DND-41 (cell line): ENCODE measurements around the gene ERCC5.

ENCODE experiments used
- ATAC-seq: fragments of 200-7000 bp; cut with Tn5 transposase; 3 replicates; pipeline ENCODE4 v1.9.1; 2021; ENCODE audit warnings: low read depth; ENCODE audit not compliant: insufficient read depth
- DNase-seq: peaks from one replicate; pipeline ENCODE4 v3.0.0-alpha.2; 2020
- H2AFZ ChIP-seq: 2 replicates; pipeline ENCODE4 v1.6.0; 2012; ENCODE audit warnings: low read depth, low read length
- H3K27ac ChIP-seq: 2 replicates; pipeline ENCODE4 v1.5.1; 2012; ENCODE audit warnings: low read length, inconsistent platforms
- H3K27me3 ChIP-seq: fragments of 200-600 bp; sonication (generic); 2 replicates; pipeline ENCODE4 v1.6.0; 2012; ENCODE audit warnings: low read length, mild to moderate bottlenecking, inconsistent platforms; ENCODE audit not compliant: insufficient read depth, poor library complexity
- H3K36me3 ChIP-seq: 2 replicates; pipeline ENCODE4 v1.5.1; 2012; ENCODE audit warnings: low read length, inconsistent platforms; ENCODE audit not compliant: insufficient read depth
- H3K4me1 ChIP-seq: 2 replicates; pipeline ENCODE4 v1.5.1; 2012; ENCODE audit warnings: mild to moderate bottlenecking, low read length; ENCODE audit not compliant: insufficient read depth
- H3K4me2 ChIP-seq: 2 replicates; pipeline ENCODE4 v1.6.0; 2012; ENCODE audit warnings: mild to moderate bottlenecking, moderate library complexity, low read length, inconsistent platforms; ENCODE audit not compliant: insufficient read depth
- H3K4me3 ChIP-seq, 2 experiments: fragments of 200-600 bp in 1 of 2; shearing (Covaris generic) in 1 of 2; 2 replicates each; pipeline ENCODE4 v1.5.1; 2012 to 2016; ENCODE audit warnings: inconsistent platforms in 2 of 2, low read length in 2 of 2, mild to moderate bottlenecking in 2 of 2, low read depth in 1 of 2, moderate library complexity in 1 of 2
- H3K79me2 ChIP-seq: 2 replicates; pipeline ENCODE4 v1.6.0; 2012; ENCODE audit warnings: low read length, inconsistent platforms; ENCODE audit not compliant: insufficient read depth
- H3K9ac ChIP-seq: 2 replicates; pipeline ENCODE4 v1.6.0; 2012; ENCODE audit warnings: low read depth, mild to moderate bottlenecking, inconsistent platforms, low read length, moderate library complexity
- H3K9me3 ChIP-seq: 2 replicates; pipeline ENCODE4 v1.5.1; 2012; ENCODE audit warnings: low read length, moderate library complexity, mild to moderate bottlenecking, inconsistent platforms; ENCODE audit not compliant: insufficient read depth, severe bottlenecking
- H4K20me1 ChIP-seq: 2 replicates; pipeline ENCODE4 v1.6.0; 2012; ENCODE audit warnings: low read length; ENCODE audit not compliant: insufficient read depth
- CTCF ChIP-seq: IDR thresholded peaks from 2 replicates; pipeline ENCODE4 v1.5.1; 2012; ENCODE audit warnings: borderline replicate concordance, low read length, moderate library complexity, mild to moderate bottlenecking; ENCODE audit not compliant: poor library complexity, severe bottlenecking; ENCODE audit errors: extremely low read depth
- EZH2 ChIP-seq: IDR thresholded peaks from 3 replicates; pipeline ENCODE4 v1.6.1; 2012; ENCODE audit warnings: borderline replicate concordance, low read depth, mild to moderate bottlenecking, moderate library complexity, low read length, inconsistent platforms; ENCODE audit not compliant: severe bottlenecking

The ERCC5 gene

GRCh38 chr13:102845630-102846260 lies at the start of gene ERCC5:
Gene ERCC5 (plus strand): TSS chr13:102846032. CDS start chr13:102846267, 235 bp downstream.
- peak; percentile 77 for ATAC-seq
- H2AFZ ChIP-seq = peak within 1 kb of the TSS; percentile 78
- H3K79me2 ChIP-seq = peaks cover 62% of the 10 kb centered on the region
- peak within 1 kb of the TSS; percentile 82 for H3K4me2 ChIP-seq
- TF ChIP-seq EZH2 (no peak), CTCF (peak; percentile 47)
- DNase-seq = peak; percentile 95
- H4K20me1 ChIP-seq = peaks cover 14% of the 10 kb centered on the region; the same call in 1 of the 2 replicates
- no peaks in the 10 kb centered on the region for H3K9me3 ChIP-seq
- H3K4me3 ChIP-seq = peak within 1 kb of the TSS; percentile 88 to 91
- no peaks in the 10 kb centered on the region for H3K27me3 ChIP-seq
- H3K27ac ChIP-seq = peak within 1 kb of the TSS; percentile 96
- peaks cover 35% of the 10 kb centered on the region for H3K4me1 ChIP-seq
- peak within 1 kb of the TSS; percentile 95 for H3K9ac ChIP-seq
- H3K36me3 ChIP-seq = peaks cover 8% of the 10 kb centered on the region

GRCh38 chr13:102798581-102799425 lies 47.0 kb upstream of the ERCC5 start, which contains the start of the genes BIVM and POGLUT2:
Gene BIVM (plus strand): TSS chr13:102799119. CDS start chr13:102807268, 8,149 bp downstream.
Gene POGLUT2 (minus strand): TSS chr13:102798976. CDS start chr13:102798670, 306 bp downstream.
- no peaks in the 10 kb centered on the region for H3K9me3 ChIP-seq
- H3K4me3 ChIP-seq = peak within 1 kb of the TSS; percentile 82 to 85; a peak in 3 of 4 replicates
- H3K36me3 ChIP-seq = no peaks in the 10 kb centered on the region; the same call in 1 of the 2 replicates
- H3K27me3 ChIP-seq = no peaks in the 10 kb centered on the region
- TF ChIP-seq CTCF = no peak
- no peak for TF ChIP-seq EZH2
- ATAC-seq = no peak
- H3K79me2 ChIP-seq = peaks cover 24% of the 10 kb centered on the region
- peak within 1 kb of the TSS; percentile 84 for H3K27ac ChIP-seq
- no peaks in the 10 kb centered on the region for H4K20me1 ChIP-seq
- DNase-seq = no peak
- H2AFZ ChIP-seq = peak within 1 kb of the TSS; percentile 97
- H3K4me1 ChIP-seq = peaks cover 35% of the 10 kb centered on the region
- peak within 1 kb of the TSS; percentile 87 for H3K4me2 ChIP-seq
- peak within 1 kb of the TSS; percentile 98 for H3K9ac ChIP-seq

GRCh38 chr13:102799426-102800144 lies 46.2 kb upstream of the ERCC5 start:
- Histone ChIP-seq H3K79me2 (peaks cover 24% of the 10 kb centered on the region), H2AFZ (peak overlapping the region; percentile 97), H3K36me3 (no peaks in the 10 kb centered on the region; the same call in 1 of the 2 replicates), H3K4me2 (peak overlapping the region; percentile 87), H3K4me1 (peaks cover 36% of the 10 kb centered on the region), H3K9ac (peak overlapping the region; percentile 98), H3K4me3 (peak overlapping the region; percentile 82 to 85; a peak in 3 of 4 replicates), H3K27me3 (no peaks in the 10 kb centered on the region), H3K27ac (peak overlapping the region; percentile 84), H4K20me1 (no peaks in the 10 kb centered on the region), H3K9me3 (no peaks in the 10 kb centered on the region)
- TF ChIP-seq EZH2 (no peak), CTCF (no peak)
- no peak; the same call in 2 of the 3 replicates for ATAC-seq
- DNase-seq = no peak
